Neutrophil (primary cell): Measurements from ENCODE around the gene OR6C2.
"Not testable (repeated sequence)": the region's sequence is repeated elsewhere in the genome, so short reads cannot be mapped to it uniquely, and the experiment has no call there.

Source experiments
- H3K27ac ChIP-seq: fragments of 200-600 bp; sonication (generic); 2 replicates; pipeline ENCODE4 v1.5.1; 2016; ENCODE audit warnings: mild to moderate bottlenecking, moderate library complexity
- H3K27me3 ChIP-seq: fragments of 200-600 bp; sonication (generic); 2 replicates; pipeline ENCODE4 v1.6.0; 2016; ENCODE audit warnings: mild to moderate bottlenecking
- H3K36me3 ChIP-seq: fragments of 200-600 bp; sonication (generic); 2 replicates; pipeline ENCODE4 v1.5.1; 2017
- H3K4me1 ChIP-seq, 2 experiments: fragments of 200-600 bp in 1 of 2; sonication (generic) in 1 of 2; 1 replicate in 1 of 2; 2 replicates in 1 of 2; pipeline versions ENCODE4 v1.5.1 to v1.6.1; 2013 to 2016; ENCODE audit warnings: low read depth in 1 of 2, low read length in 1 of 2, mild to moderate bottlenecking in 1 of 2, moderate library complexity in 1 of 2; ENCODE audit not compliant: control insufficient read depth in 1 of 2, insufficient read depth in 1 of 2
- H3K4me3 ChIP-seq, 2 experiments: fragments of 200-600 bp in 1 of 2; sonication (generic) in 1 of 2; 1 replicate in 1 of 2; 2 replicates in 1 of 2; pipeline ENCODE4 v1.5.1; 2013 to 2016; ENCODE audit warnings: low read depth in 1 of 2, low read length in 1 of 2, mild to moderate bottlenecking in 1 of 2, moderate library complexity in 1 of 2
- H3K9me3 ChIP-seq: fragments of 200-600 bp; sonication (generic); 2 replicates; pipeline ENCODE4 v1.5.1; 2016
- CTCF ChIP-seq: fragments of 200-600 bp; sonication (generic); IDR thresholded peaks from 2 replicates; pipeline ENCODE4 v1.5.1; 2016; ENCODE audit warnings: antibody characterized with exemption

Gene OR6C2

DNA sequence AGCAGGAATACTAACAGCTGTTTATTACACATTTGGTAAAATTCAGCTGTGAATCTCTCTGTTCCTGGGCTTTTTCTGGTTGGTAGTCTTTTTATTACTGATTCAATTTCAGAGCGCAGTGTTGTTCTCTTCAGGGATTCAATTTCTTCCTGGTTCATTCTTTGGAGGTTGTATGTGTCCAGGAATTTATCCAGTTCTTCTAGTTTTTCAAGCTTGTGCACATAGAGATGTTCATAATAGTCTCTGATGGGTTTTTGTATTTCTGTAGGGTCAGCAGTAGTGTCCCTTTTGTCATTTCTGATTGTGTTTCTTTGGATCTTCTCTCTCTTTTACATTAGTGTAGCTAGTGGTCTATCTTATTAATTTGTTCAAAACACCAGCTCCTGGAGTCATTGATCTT, 26.9 kb upstream of the OR6C2 start:
- no peak overlapping the region for H3K4me3 ChIP-seq
- H3K36me3 ChIP-seq: no peaks in the 10 kb centered on the region
- no peaks in the 10 kb centered on the region for H3K9me3 ChIP-seq
- peaks cover 38% of the 10 kb centered on the region for H3K27me3 ChIP-seq
- no peak overlapping the region for H3K27ac ChIP-seq
- TF ChIP-seq CTCF: no peak
- no peaks in the 10 kb centered on the region for H3K4me1 ChIP-seq

GRCh38 chr12:55420307-55420962, 23.4 kb upstream of the OR6C2 start:
- H3K4me3 ChIP-seq: no peak overlapping the region
- H3K9me3 ChIP-seq: no peaks in the 10 kb centered on the region
- TF ChIP-seq CTCF: no peak
- H3K36me3 ChIP-seq: no peaks in the 10 kb centered on the region
- peaks cover 24% of the 10 kb centered on the region for H3K27me3 ChIP-seq
- H3K4me1 ChIP-seq: no peaks in the 10 kb centered on the region
- H3K27ac ChIP-seq: no peak overlapping the region

DNA sequence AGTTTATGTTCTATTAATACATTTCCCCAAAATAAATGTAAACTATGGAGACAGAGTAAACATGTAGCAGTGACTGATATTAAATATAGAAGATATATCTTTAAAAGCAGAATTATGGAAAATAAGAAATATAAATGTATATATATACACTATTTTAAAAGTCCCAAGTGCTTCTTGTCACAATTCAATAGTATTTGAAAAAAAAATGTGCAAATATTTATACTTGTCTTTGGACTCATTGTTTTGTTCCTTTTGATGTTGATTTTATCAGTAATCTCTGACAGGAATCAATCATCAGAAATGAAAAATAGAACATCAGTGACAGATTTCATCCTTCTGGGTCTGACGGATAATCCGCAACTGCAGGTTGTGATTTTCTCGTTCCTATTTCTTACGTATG, 17.9 kb upstream of the OR6C2 start, which contains the start of gene OR6C76:
OR6C76 (plus strand) TSS at position 301 of the 400 bp plus-strand sequence; CDS start at position 301, 0 bp downstream.
- Histone ChIP-seq H3K4me1 (no peaks in the 10 kb centered on the region), H3K27ac (no peak within 1 kb of the TSS), H3K36me3 (no peaks in the 10 kb centered on the region), H3K27me3 (peaks cover 10% of the 10 kb centered on the region), H3K4me3 (no peak within 1 kb of the TSS), H3K9me3 (no peaks in the 10 kb centered on the region)
- no peak for TF ChIP-seq CTCF

GRCh38 chr12:55428331-55429243, 15.3 kb upstream of the OR6C2 start:
- H3K9me3 ChIP-seq: no peaks in the 10 kb centered on the region
- no peak for TF ChIP-seq CTCF
- no peak overlapping the region for H3K4me3 ChIP-seq
- H3K4me1 ChIP-seq: no peaks in the 10 kb centered on the region
- peaks cover 10% of the 10 kb centered on the region for H3K27me3 ChIP-seq
- H3K27ac ChIP-seq: no peak overlapping the region
- no peaks in the 10 kb centered on the region for H3K36me3 ChIP-seq

- not testable (repeated sequence) for H3K27me3 ChIP-seq, H3K4me3 ChIP-seq, H3K4me1 ChIP-seq, H3K9me3 ChIP-seq, H3K36me3 ChIP-seq, H3K27ac ChIP-seq
Observed at GRCh38 chr12:55441233-55441632, 2.6 kb upstream of the OR6C2 start.

GRCh38 chr12:55445357-55445756, 1.5 kb downstream of the OR6C2 start:
- H3K4me1 ChIP-seq: no peaks in the 10 kb centered on the region
- no peak for TF ChIP-seq CTCF
- no peaks in the 10 kb centered on the region for H3K27me3 ChIP-seq
- H3K36me3 ChIP-seq: no peaks in the 10 kb centered on the region
- H3K4me3 ChIP-seq: no peak overlapping the region
- no peaks in the 10 kb centered on the region for H3K9me3 ChIP-seq
- no peak overlapping the region for H3K27ac ChIP-seq
